Mesendoderm (in vitro differentiated cells): ENCODE results near the gene GNAS.

Experiments
- DNase-seq: peaks from one replicate; pipeline ENCODE4 v3.0.0; 2013
- H2AK5ac ChIP-seq: 2 replicates; pipeline ENCODE4 v1.6.1; 2013; ENCODE audit warnings: low read length, inconsistent platforms
- H2BK120ac ChIP-seq: 2 replicates; pipeline ENCODE4 v1.6.1; 2013; ENCODE audit warnings: low read depth, mild to moderate bottlenecking, low read length, moderate library complexity, mixed read lengths
- H2BK15ac ChIP-seq: replicated peaks from 2 replicates; pipeline ENCODE4 v1.6.1; 2013; ENCODE audit warnings: low read depth, mild to moderate bottlenecking, moderate library complexity
- H2BK5ac ChIP-seq: 2 replicates; pipeline ENCODE4 v1.6.1; 2013; ENCODE audit warnings: low read length, inconsistent platforms
- H3K18ac ChIP-seq: 2 replicates; pipeline ENCODE4 v1.6.1; 2013; ENCODE audit warnings: mild to moderate bottlenecking, low read length, mixed read lengths
- H3K23ac ChIP-seq: one replicate; pipeline ENCODE4 v1.6.1; 2013; ENCODE audit warnings: low read length
- H3K27ac ChIP-seq: 2 replicates; pipeline ENCODE4 v1.5.1; 2013; ENCODE audit warnings: low read depth, mild to moderate bottlenecking, inconsistent platforms, low read length, moderate library complexity
- H3K27me3 ChIP-seq: 2 replicates; pipeline ENCODE4 v1.6.1; 2013; ENCODE audit warnings: low read length, control low read depth, mild to moderate bottlenecking, inconsistent platforms; ENCODE audit not compliant: insufficient read depth, poor library complexity
- H3K36me3 ChIP-seq: 2 replicates; pipeline ENCODE4 v1.6.1; 2013; ENCODE audit warnings: low read length, inconsistent platforms; ENCODE audit not compliant: control insufficient read depth, insufficient read depth
- H3K4ac ChIP-seq: one replicate; pipeline ENCODE4 v1.6.1; 2013; ENCODE audit warnings: low read depth, mild to moderate bottlenecking, low read length, moderate library complexity
- H3K4me1 ChIP-seq: 2 replicates; pipeline ENCODE4 v1.6.1; 2013; ENCODE audit warnings: low read depth, low read length, inconsistent platforms; ENCODE audit not compliant: control insufficient read depth
- H3K4me2 ChIP-seq: 2 replicates; pipeline ENCODE4 v1.6.1; 2013; ENCODE audit warnings: low read length
- H3K4me3 ChIP-seq: 2 replicates; pipeline ENCODE4 v1.5.1; 2013; ENCODE audit warnings: mild to moderate bottlenecking, low read length
- H3K56ac ChIP-seq: one replicate; pipeline ENCODE4 v1.6.1; 2013; ENCODE audit warnings: low read length
- H3K79me1 ChIP-seq: 2 replicates; pipeline ENCODE4 v1.6.1; 2013; ENCODE audit warnings: low read length, inconsistent platforms
- H3K79me2 ChIP-seq: 2 replicates; pipeline ENCODE4 v1.6.1; 2013; ENCODE audit warnings: mild to moderate bottlenecking, low read length; ENCODE audit not compliant: control insufficient read depth, insufficient read depth
- H3K9ac ChIP-seq: 2 replicates; pipeline ENCODE4 v1.6.1; 2013; ENCODE audit warnings: low read length, inconsistent platforms
- H4K5ac ChIP-seq: one replicate; pipeline ENCODE4 v1.6.1; 2013; ENCODE audit warnings: low read length
- H4K8ac ChIP-seq: one replicate; pipeline ENCODE4 v1.6.1; 2013; ENCODE audit warnings: low read depth, mild to moderate bottlenecking, control low read depth, low read length, moderate library complexity
- WGBS: extraction: QIAGEN DNeasy Blood & Tissue Kit; methylation state at CpG from one replicate; pipeline ENCODE4 v1.1.7; 2013; ENCODE audit warnings: low lambda C conversion rate, missing lambda C conversion rate; ENCODE audit not compliant: insufficient coverage; ENCODE audit errors: extremely low coverage; 5-methylcytosine and 5-hydroxymethylcytosine counted together

Gene GNAS

GRCh38 chr20:58892932-58893224 lies 40.4 kb downstream of the GNAS start:
- H3K79me2 ChIP-seq = peaks cover 59% of the 10 kb centered on the region
- no CpG with 5 or more reads among the region's 1 CpG for WGBS

GRCh38 chr20:58893355-58894120 lies 41.0 kb downstream of the GNAS start:
- peaks cover 5% of the 10 kb centered on the region for H3K36me3 ChIP-seq
- peaks cover 8% of the 10 kb centered on the region for H3K79me1 ChIP-seq
- H4K5ac ChIP-seq = no peak overlapping the region
- H3K56ac ChIP-seq = peak overlapping the region; percentile 65
- H3K9ac ChIP-seq = peak overlapping the region; percentile 59
- H3K4ac ChIP-seq = no peak overlapping the region
- H4K8ac ChIP-seq = no peak overlapping the region
- H3K4me2 ChIP-seq = peak overlapping the region; percentile 48
- H3K27ac ChIP-seq = no peak overlapping the region
- no peak for DNase-seq
- no peak overlapping the region for H2AK5ac ChIP-seq
- H2BK120ac ChIP-seq = no peak overlapping the region
- peaks cover 66% of the 10 kb centered on the region for H3K79me2 ChIP-seq
- H3K4me3 ChIP-seq = no peak overlapping the region
- no peak overlapping the region for H2BK5ac ChIP-seq
- WGBS = no CpG with 5 or more reads among the region's 5 CpGs
- H2BK15ac ChIP-seq = no peak overlapping the region
- no peak overlapping the region for H3K18ac ChIP-seq
- no peaks in the 10 kb centered on the region for H3K27me3 ChIP-seq
- peaks cover 10% of the 10 kb centered on the region for H3K4me1 ChIP-seq
- no peak overlapping the region for H3K23ac ChIP-seq

More at GRCh38 chr20:58892932-58893224, 40.4 kb downstream of the GNAS start:
- Histone ChIP-seq H3K56ac (peak overlapping the region; percentile 97), H3K9ac (peak overlapping the region; percentile 93), H3K36me3 (peaks cover 3% of the 10 kb centered on the region), H4K8ac (no peak overlapping the region), H2BK15ac (no peak overlapping the region), H3K27me3 (no peaks in the 10 kb centered on the region), H2AK5ac (no peak overlapping the region), H3K4ac (no peak overlapping the region), H3K27ac (peak overlapping the region; percentile 100), H2BK120ac (no peak overlapping the region), H3K18ac (peak overlapping the region; percentile 100), H3K23ac (no peak overlapping the region), H3K4me2 (no peak overlapping the region), H3K79me1 (peaks cover 6% of the 10 kb centered on the region), H2BK5ac (no peak overlapping the region), H3K4me1 (peaks cover 7% of the 10 kb centered on the region), H3K4me3 (peak overlapping the region; percentile 93), H4K5ac (no peak overlapping the region)
- no peak for DNase-seq

- no peak overlapping the region for H3K4me3 ChIP-seq
- H4K5ac ChIP-seq = no peak overlapping the region
- peaks cover 11% of the 10 kb centered on the region for H3K79me1 ChIP-seq
- peaks cover 13% of the 10 kb centered on the region for H3K4me1 ChIP-seq
- no peak overlapping the region for H2BK120ac ChIP-seq
- no peak overlapping the region for H4K8ac ChIP-seq
- no peak overlapping the region for H2AK5ac ChIP-seq
- DNase-seq = no peak
- H3K4ac ChIP-seq = no peak overlapping the region
- H2BK5ac ChIP-seq = no peak overlapping the region
- H2BK15ac ChIP-seq = no peak overlapping the region
- peaks cover 79% of the 10 kb centered on the region for H3K79me2 ChIP-seq
- no peak overlapping the region for H3K18ac ChIP-seq
- H3K9ac ChIP-seq = peak overlapping the region; percentile 20
- H3K36me3 ChIP-seq = peaks cover 9% of the 10 kb centered on the region
- H3K27ac ChIP-seq = no peak overlapping the region
- H3K23ac ChIP-seq = no peak overlapping the region
- peak overlapping the region; percentile 34 for H3K56ac ChIP-seq
- 100% methylated on average over 1 of the region's 5 CpGs for WGBS
- H3K4me2 ChIP-seq = no peak overlapping the region
- no peaks in the 10 kb centered on the region for H3K27me3 ChIP-seq
Measured at GRCh38 chr20:58894652-58895447, 42.3 kb downstream of the GNAS start.

GRCh38 chr20:58895448-58896180 lies 43.1 kb downstream of the GNAS start:
- Histone ChIP-seq H3K4me1 (peaks cover 17% of the 10 kb centered on the region), H3K56ac (no peak overlapping the region), H4K8ac (no peak overlapping the region), H3K9ac (peak overlapping the region; percentile 20), H2BK5ac (no peak overlapping the region), H3K27me3 (no peaks in the 10 kb centered on the region), H3K4ac (no peak overlapping the region), H3K18ac (no peak overlapping the region), H3K79me2 (peaks cover 82% of the 10 kb centered on the region), H3K27ac (no peak overlapping the region), H3K79me1 (peaks cover 11% of the 10 kb centered on the region), H4K5ac (no peak overlapping the region), H3K4me2 (no peak overlapping the region), H3K36me3 (peaks cover 9% of the 10 kb centered on the region), H3K4me3 (no peak overlapping the region), H2BK15ac (no peak overlapping the region), H2BK120ac (no peak overlapping the region), H3K23ac (no peak overlapping the region), H2AK5ac (no peak overlapping the region)
- no CpG with 5 or more reads among the region's 13 CpGs for WGBS
- DNase-seq = no peak

GRCh38 chr20:58896820-58897219 lies 44.3 kb downstream of the GNAS start:
- Histone ChIP-seq H2BK120ac (no peak overlapping the region), H3K36me3 (peaks cover 9% of the 10 kb centered on the region), H3K23ac (no peak overlapping the region), H2AK5ac (no peak overlapping the region), H3K18ac (no peak overlapping the region), H4K5ac (no peak overlapping the region), H4K8ac (no peak overlapping the region), H3K27ac (no peak overlapping the region), H3K79me1 (peaks cover 11% of the 10 kb centered on the region), H3K4me3 (no peak overlapping the region), H3K79me2 (peaks cover 90% of the 10 kb centered on the region), H3K56ac (no peak overlapping the region), H3K4me2 (no peak overlapping the region), H2BK15ac (no peak overlapping the region), H3K27me3 (no peaks in the 10 kb centered on the region), H2BK5ac (no peak overlapping the region), H3K4ac (no peak overlapping the region), H3K9ac (no peak overlapping the region), H3K4me1 (peaks cover 17% of the 10 kb centered on the region)
- DNase-seq = no peak
- WGBS = no CpG with 5 or more reads among the region's 3 CpGs
